HG02623 (cell line): ENCODE data around the gene ERFL.

Experiments used
- ATAC-seq: cut with Tn5 transposase; IDR thresholded peaks from one replicate; pipeline ENCODE4 v1.9.1; 2021; ENCODE audit warnings: moderate library complexity; ENCODE audit not compliant: unreplicated experiment

The ERFL gene

DNA sequence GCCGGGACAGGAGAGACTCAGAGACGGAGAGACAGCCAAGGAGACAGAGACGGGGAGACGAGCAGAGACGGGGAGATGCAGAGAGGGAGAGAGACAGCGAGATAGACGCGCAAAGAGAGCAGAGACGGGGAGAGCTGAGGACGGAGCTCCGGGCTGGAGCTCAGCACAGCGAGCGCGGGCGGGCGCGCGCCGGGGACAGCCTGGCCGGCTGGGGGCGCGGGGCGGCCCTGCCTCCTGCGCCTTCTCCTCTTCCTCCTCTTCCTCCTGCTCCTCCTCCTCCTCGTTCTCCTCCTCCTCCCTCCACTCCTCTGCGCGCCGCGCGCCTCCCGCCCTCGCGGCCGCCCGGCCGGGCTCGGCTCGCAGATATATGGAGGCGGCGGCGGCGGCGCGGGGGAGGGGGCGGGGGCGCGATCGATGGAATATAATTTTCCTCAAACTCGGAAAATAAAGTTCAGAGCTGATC lies at the start of gene ERFL:
Gene ERFL (minus strand): TSS at position 229 of the 463 bp plus-strand sequence. CDS start 15,530 bp downstream, outside the sequence.
- no peak for ATAC-seq

DNA sequence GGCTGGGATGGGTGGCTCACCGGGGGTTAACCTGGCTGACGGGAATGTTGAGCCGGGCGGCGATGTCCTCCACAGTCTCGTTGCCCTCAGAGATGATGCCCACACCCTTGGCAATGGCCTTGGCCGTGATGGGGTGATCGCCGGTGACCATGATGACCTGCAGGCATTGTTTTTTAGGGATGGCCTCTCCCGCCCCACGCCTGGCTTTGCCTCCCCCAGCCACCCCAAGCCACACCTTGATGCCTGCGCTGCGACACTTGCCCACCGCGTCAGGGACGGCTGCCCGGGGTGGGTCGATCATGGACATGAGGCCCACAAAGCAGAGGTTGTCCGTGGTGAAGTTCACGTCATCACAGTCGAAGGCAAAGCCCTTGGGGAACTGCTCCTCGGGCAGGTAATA lies 49.7 kb upstream of the ERFL start:
- ATAC-seq: no peak

DNA sequence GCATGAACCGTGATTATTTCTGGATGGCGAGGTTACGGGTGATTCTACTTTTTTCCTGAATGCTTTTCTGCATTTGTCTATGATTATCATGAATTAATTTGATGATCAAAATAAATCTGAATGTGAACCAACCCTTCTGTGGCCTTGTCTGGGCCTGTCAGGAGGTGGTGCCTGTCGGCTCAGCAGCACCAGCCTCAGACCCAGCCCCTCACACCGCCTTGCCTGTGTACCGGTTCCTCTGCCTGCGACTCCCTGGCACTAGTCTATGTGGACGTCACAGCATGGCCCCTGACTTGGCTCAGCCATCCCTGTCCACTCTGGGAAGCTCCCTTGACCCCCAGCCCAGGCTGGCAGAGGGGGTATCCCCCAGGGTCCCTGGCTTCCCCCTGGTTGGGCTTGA lies 46.4 kb upstream of the ERFL start:
- ATAC-seq: no peak

DNA sequence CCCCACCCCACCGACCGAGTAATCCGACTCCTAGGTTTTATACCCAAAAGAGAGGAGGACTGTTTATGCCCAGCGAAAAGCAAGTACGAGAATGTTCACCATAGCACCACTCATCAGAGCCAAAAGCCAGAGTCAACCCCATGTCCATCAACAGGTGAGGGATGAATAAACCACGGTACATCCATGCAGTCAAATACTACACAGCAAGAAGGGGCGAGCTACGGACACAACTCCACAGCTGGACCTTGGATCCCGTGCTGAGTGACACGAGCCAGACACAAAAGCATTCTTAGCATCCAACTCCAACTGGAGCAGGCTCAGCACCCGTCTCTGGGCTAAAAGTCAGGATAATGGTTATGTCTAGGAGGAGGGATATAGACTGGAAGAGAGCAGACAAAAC lies 43.1 kb upstream of the ERFL start:
- ATAC-seq: no peak

DNA sequence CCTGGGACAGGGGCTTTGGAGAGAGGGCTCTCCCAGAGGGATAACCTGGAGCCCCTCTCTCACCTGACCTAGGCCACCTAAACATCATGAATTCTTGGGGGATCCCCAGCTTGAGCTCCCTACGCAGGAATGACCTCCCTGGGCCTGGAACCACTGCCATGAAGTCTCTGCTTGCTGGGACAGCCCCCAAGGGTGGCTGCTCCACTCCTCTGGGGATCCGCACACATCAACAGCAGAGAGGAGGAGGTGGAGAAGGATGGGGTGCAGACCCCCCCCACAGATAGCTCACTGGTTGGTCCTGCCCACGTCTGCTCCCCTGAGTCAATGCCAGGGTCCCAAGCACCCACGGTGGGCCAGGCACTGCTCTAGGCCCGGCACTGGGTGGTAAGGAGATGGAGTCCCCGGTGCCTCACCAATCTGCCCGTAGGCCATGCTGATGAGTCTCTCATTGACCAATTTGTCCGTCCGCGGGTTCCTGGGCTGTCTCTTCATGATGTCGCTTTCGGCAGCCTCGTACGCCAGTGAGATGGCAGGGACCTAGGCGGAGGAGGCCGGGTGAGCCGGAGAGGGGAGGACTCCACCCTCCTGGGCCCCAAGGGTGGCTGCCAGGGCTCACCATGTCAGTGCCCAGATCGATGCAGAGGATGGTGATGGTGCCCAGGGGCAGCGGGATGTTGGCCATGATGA lies 41.7 kb upstream of the ERFL start:
- ATAC-seq: no peak

DNA sequence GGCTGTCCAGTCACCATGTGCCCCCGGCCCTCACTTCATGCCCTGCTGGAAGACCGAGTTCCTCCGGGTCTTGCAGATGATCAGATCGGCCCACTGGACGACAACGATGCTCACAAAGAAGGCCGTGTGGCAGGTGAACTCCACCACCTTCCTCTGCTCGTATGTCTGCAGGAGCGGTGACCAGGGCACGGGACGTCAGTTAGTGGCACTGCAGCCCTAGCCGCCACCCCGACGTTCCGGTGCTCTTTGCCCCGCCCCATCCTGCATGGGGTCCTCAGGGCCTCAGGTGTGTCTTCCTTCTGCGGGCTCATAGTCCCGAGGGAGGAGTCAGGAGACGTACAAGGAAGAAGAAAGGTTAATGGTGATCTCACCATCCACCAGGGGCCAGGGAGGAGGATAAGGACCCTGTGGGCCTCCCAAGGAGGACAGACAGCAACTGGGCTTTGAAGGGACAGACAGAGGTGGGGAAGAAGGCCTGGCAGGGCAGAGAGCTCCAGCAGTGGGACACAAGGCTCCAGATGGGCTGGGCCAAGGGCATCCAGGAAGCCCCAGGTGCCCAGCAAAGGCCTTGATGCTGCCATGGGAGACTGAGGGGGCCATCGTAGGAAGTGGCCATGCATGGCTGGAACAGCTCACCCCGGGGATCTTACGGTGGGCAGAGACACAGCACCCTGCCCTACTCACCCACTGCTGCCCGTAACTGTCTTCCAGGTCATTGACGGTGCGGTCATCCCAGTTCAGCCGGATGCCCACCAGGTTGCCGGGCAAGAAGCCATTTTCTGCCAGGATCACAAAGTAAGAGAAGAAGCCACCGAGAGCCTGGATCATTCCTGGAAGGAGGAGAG lies 40.7 kb upstream of the ERFL start:
- no peak for ATAC-seq

DNA sequence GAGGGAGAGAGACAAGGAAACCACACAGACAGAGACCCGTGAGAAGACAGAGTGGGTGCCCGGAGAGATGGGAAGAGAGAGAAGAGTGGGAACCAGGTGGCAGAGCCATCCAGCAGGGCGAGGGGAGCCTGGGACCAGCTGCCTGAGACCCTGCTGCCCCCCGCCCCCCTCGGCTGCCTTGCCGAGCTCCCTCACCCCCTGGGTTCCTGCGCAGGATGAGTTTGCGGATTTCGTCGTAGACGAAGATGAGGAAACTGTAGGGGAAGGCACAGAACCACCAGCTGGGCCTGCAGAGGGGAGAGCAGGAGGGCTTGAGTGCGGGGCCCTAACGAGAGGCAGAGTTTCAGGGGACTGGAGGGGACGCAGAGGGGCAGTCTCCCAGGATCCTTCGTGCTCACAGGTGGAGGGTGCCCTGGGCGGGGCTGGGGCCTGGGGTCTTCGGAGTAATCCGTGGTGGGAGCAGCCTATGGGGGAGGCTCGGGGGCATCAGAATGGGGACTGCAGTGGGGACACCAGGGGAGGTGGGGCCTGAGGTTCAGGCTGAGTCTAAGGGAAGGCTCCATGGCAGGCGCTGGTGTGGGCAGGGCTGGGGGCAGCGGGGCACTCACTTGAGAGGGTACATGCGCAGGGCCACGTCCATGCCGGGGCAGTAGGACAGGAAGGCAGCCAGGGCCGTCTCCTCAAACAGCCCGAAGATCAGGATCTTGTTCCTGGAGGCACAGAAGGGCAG lies 39.0 kb upstream of the ERFL start:
- no peak for ATAC-seq

DNA sequence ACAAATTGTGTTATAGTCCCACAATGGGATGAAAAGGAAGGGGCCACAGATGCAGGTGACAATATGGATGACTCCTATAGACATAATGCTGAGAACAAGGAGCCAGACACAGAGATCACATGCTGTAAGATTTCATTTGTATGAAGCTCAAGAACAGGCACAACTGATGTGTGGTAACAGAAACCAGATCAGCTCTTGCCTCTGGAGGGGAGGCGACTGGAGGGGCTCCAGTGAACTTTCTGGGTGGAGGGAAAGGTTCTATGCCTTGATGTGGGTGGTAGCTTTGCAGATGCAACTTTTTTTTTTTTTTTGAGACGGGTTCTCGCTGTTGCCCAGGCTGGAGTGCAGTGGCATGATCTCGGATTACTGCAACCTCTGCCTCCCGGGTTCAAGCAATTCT lies 36.9 kb upstream of the ERFL start:
- ATAC-seq: no peak

DNA sequence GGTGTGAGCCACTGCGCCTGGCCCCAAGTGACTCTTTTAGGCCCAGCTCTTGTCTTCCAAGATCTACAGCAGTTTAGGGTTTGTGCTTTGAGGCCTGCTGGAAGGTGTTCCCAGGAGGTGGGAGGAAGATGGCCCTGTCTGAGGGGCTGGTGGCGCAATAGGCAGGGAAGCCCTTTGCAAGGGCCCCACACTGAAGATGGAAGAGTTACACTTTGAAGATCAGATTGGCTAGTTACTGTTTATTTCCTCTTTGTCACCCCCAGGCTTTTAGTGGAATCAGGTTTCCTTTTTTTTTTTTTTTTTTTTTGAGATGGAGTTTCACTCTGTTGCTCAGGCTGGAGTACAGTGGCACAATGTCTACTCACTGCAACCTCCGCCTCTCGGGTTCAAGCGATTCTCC lies 32.7 kb upstream of the ERFL start:
- no peak for ATAC-seq

DNA sequence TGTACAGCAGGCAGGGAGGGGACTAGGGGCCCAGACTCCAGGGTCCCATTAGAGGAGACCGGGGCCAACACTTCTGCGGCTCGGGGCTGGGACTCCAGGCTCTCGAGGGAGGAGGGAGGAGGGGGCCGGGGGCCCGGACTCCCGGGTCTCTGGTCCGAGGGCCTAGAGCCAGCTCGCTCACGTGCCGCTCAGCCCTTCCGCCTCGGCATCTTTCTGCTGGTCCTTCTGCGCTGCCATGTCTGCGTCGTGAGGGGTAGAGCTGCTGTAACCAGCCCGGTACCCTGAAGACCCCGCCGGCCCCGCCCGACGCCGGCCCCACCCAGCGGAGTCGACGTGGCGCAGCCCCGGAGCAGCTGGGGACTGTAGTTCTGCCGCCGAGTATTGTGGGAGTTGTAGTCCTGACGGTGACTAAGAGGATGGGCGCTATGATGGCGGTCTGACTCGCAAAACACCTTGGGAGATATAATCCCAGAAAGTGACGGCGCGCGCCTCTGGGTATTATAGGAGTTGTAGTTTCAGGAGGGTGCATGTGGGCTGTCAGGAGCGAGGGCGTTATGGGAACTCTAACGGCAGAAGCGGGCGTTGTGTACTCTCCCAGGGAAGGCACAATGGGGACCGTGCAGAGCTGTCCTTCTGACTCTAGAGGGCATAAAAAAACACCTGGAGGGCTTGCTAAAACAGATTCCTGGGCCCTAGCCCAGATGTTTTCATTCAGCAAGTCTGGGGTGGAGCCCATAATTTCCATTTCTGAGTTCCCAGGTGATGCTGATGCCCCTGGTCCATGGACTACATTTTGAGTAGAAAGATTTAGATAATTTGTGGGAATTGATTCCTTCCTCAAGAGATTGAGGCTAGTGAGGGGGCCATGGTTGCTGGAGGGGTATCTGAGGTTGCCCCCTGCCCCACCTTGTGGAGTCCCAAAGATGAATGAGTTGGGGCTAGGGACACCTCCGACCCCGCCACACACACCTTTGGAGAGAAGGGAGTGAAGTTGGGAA lies 31.1 kb upstream of the ERFL start, which contains the start of gene RABAC1:
Gene RABAC1 (minus strand): TSS at position 266 of the 998 bp plus-strand sequence. CDS start 29 bp downstream, at position 237.
- ATAC-seq: peak; percentile 89

DNA sequence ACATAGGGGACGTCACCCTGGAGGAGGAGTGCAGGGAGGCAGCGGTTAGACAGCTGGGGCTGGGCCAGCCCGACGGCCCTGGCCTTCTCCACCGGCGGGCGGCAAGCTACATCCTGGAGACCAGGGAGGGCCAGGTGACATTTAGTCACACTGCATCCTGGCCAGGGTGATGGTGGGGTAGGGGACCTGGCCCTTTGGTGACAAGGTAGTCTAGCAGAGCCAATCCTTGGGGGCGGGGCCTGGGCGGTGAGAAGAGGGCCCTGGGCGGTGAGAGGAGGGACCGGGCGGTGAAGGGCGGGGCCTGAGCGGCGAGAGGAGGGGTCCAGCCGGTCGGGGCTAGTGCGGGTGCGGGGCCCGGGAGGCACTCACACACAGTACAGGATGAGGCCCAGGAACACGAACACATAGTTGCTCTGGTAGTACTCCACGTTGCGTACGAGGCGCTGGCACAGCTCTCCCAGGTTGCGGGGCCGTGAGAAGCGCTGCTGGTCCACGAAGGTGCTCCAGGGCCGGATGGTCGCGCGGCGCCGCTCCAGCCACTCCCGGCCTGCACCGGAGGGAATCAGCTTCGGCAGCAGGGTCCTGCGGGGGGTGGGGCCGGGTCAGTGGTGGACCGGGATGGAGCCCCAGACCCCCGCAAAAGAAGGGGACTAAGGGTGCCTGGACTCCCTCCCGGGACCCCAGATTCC lies 30.3 kb upstream of the ERFL start:
- peak; percentile 40 for ATAC-seq

DNA sequence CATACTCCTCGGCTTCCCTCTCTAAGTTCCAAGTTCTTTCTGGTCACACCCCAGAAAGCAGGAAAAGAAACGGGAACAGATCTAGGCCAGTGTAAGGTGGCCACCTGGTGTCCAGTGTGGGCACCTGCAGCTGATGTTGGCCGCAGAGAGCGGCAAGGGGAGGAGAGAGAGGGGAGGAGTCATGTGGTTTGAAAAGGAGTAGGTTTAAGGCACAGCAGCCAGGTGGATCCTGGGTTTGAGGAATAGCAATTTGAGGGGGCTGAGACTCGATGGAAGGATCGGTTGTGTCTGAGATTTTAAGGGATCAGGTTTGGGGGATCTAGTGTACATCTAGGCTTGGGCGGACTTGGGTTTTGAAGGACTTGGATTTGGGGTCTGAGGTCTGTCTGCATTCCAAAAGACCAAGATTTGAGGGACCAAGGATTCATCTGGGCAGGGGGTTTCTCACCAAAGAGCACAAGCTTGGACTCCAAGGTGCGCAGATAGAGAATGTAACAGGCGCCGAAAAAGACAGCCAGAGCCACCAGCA lies 29.7 kb upstream of the ERFL start:
- ATAC-seq: no peak

DNA sequence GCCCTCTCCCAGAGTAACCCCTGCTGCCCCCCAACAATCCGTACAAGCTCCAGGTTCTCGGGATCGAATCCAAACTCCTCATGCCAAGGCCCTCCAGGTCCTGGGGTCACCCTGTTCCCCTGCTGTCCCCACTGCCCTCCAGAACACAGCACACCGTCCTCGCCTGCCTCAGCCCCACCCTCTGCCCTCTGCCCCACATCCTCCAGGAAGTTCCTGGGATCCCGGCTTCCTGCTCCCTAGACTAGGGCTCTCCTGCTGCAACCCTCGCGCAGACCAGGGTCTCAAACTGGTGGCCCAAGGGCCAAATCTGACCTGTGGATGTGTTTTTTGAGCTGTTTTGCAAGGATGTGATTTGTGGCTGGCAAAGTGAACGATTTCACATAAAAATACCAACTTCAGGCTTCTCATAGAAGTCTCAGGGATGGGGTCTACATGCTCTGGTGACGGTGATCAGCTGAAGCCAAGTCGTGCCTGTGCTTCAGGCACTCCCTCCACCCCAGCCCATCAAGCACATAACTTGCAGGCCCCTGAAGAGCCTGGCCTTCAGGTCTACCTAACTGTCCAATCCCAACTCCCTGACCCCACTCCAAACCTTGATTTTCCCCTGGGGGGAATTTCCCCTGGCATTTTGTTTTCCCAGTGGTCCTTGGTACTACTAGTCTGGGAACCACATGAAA lies 29.1 kb upstream of the ERFL start:
- no peak for ATAC-seq

DNA sequence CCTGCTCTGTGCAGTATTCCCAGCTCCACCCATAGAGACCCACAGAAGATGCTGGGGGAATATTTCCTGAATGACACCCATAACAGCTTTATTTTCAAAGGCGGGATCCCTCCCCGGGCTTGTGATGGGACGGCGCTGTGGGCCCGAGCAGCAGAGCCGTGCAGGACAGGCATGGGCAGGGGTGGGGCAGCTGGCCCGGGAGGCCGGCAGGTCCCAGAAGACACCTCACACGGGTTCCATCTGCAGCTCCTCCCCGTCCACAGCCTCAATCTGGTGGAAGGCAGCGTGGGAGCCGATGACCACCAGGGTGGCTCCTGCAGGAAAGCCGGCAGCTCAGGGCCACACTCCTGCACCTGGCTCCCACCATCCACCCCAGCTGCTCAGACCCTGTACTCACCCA lies 28.4 kb upstream of the ERFL start:
- no peak for ATAC-seq

DNA sequence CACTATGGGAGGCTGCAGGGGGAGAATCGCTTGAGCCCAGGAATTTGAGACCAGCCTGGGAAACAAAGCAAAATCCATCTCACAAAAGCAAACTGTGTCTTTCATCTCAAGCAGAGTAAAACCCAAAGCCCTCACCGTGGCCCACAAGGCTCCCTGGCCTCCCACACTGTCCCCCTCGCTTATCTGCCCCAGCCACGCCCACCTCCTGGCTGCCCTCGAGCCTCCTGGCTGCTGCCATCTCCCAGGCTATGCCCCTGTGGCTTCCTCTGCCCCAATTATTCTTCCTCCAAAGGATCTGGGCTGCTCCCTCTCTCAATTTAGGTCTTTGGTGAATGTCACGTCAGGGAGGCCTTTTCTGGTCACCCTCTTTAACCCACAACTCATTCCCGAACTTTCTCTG lies 27.3 kb upstream of the ERFL start:
- ATAC-seq: no peak

DNA sequence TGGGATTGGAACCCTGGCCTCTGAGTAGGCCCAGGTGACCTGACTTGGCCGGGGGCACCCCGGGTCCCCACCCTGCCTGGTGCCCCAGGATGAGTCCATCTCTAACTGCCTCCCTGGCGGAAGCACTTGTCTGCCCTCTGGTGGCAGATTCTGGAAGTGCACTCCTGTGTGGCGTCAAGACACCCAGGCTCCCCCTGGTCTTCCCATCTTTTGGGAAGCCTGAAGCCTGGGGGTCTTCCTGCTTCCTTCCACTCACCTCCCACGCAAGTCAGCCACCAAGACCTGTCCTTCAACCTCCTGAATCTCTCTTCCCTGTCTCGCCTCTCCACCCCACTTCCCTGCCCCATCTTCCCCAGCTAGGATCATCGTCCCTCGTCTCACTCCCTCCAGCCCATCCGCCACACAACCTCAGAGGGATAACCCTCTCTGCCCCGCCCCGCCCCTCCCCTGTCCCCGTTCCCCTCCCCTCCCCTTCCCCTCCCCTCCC lies 23.5 kb upstream of the ERFL start:
- ATAC-seq: no peak

DNA sequence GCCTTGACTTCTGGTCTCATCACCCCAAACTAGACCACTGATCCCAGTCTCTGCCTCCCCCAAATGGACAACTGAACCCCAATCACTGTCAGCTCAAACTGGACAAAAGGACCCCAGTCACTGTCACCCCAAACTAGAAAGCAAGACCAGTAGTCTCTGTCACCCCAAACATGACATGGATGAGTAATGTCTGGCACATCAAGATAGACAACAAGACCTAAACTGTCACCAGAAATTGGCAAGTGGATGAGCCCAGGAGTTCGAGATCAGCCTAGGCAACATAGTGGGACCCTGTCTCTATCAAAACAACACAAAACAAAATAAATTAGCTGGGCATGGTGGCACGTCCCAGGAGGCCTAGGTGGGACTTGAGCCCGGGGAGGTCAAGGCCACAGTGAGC lies 18.8 kb upstream of the ERFL start:
- no peak for ATAC-seq

DNA sequence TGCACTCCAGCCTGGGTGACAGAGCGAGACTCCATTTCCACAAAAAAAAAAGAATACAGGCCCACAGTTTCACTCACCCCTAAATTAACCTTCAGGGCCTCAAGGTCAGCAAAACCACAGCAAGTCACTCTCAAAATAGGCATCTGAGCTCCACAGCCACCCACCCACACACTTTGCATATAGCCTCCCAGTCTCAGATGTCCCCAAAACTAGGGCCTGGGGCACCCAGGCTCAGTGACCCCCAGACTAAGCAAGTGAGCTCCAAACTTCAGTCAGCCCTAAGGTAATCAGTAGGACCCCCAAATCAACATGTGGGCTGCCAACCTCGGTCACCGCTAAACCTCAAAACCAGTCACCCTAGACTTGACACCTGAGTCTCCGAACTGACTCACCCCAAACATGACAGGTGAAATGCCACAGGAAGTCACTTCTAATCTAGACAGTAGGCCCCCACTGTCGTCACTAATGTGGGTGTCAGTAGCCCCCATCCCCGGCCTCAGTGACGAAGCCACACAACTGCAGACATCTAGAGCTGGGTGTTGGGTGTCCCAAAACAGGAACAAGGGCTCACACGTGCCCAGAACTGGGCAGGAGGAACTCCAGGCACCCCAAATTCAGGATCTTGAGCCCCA lies 17.0 kb upstream of the ERFL start:
- ATAC-seq: peak; percentile 84
